Central memory CD8-positive, alpha-beta T cell (primary cell): Measurements from ENCODE around the gene ODAD4.
"Not testable (repeated sequence)": the region's sequence is repeated elsewhere in the genome, so short reads cannot be mapped to it uniquely, and the experiment has no call there.

Experiments
- ATAC-seq: fragments of 150-1000 bp; cut with Tn5 transposase; replicated peaks from 2 replicates; pipeline ENCODE4 v1.10.0; 2022; ENCODE audit warnings: mild to moderate bottlenecking, moderate FRiP score, moderate number of reproducible peaks; ENCODE audit not compliant: poor library complexity, severe bottlenecking; ENCODE audit errors: extremely low read depth
- DNase-seq, 2 donors: peaks; one replicate each; pipeline ENCODE4 v3.0.0; 2021; ENCODE audit warnings: low spot score in 2 of 2
- H3K27ac Mint-ChIP-seq: one replicate; pipeline ENCODE4 v1.8.0; 2022; ENCODE audit warnings: low read depth, mild to moderate bottlenecking, moderate library complexity, mixed read lengths
- H3K27me3 Mint-ChIP-seq: one replicate; pipeline ENCODE4 v1.8.0; 2022; ENCODE audit warnings: mixed read lengths
- H3K36me3 Mint-ChIP-seq: one replicate; pipeline ENCODE4 v1.8.0; 2022; ENCODE audit warnings: mild to moderate bottlenecking, moderate library complexity, mixed read lengths; ENCODE audit not compliant: insufficient read depth
- H3K4me1 Mint-ChIP-seq: one replicate; pipeline ENCODE4 v1.8.0; 2022; ENCODE audit warnings: mixed read lengths
- H3K4me3 Mint-ChIP-seq: one replicate; pipeline ENCODE4 v1.8.0; 2022; ENCODE audit warnings: mild to moderate bottlenecking, moderate library complexity, mixed read lengths
- H3K9me3 Mint-ChIP-seq: one replicate; pipeline ENCODE4 v1.8.0; 2022; ENCODE audit warnings: mixed read lengths

The ODAD4 gene

GRCh38 chr17:41917192-41917591 lies 13.2 kb upstream of the ODAD4 start:
- DNase-seq (no peak), ATAC-seq (no peak)
- H3K9me3 Mint-ChIP-seq, result no peaks in the 10 kb centered on the region
- peak overlapping the region; percentile 78 for H3K27ac Mint-ChIP-seq
- peak overlapping the region; percentile 92 for H3K4me3 Mint-ChIP-seq
- no peaks in the 10 kb centered on the region for H3K27me3 Mint-ChIP-seq
- peaks cover 14% of the 10 kb centered on the region for H3K36me3 Mint-ChIP-seq
- peaks cover 40% of the 10 kb centered on the region for H3K4me1 Mint-ChIP-seq

- peak overlapping the region; percentile 92 for H3K4me3 Mint-ChIP-seq
- peaks cover 9% of the 10 kb centered on the region for H3K36me3 Mint-ChIP-seq
- H3K27ac Mint-ChIP-seq, result peak overlapping the region; percentile 78
- no peak for ATAC-seq
- H3K27me3 Mint-ChIP-seq, result no peaks in the 10 kb centered on the region
- no peaks in the 10 kb centered on the region for H3K9me3 Mint-ChIP-seq
- H3K4me1 Mint-ChIP-seq, result peaks cover 36% of the 10 kb centered on the region
- peak; percentile 30 to 33 for DNase-seq
These were observed 12.6 kb upstream of the ODAD4 start for GRCh38 chr17:41917679-41918313.

- peak within 1 kb of the TSS; percentile 78 for H3K27ac Mint-ChIP-seq
These were observed 11.9 kb upstream of the ODAD4 start, which contains the start of gene ACLY for GRCh38 chr17:41918314-41919164. TSS of gene ACLY (minus strand) at chr17:41918951. CDS start at chr17:41913873, 5,078 bp downstream.

GRCh38 chr17:41919165-41919817 lies 11.1 kb upstream of the ODAD4 start:
- no peaks in the 10 kb centered on the region for H3K9me3 Mint-ChIP-seq
- peak overlapping the region; percentile 78 for H3K27ac Mint-ChIP-seq
- H3K4me3 Mint-ChIP-seq, result peak overlapping the region; percentile 92
- H3K4me1 Mint-ChIP-seq, result peaks cover 28% of the 10 kb centered on the region
- ATAC-seq, result no peak
- H3K27me3 Mint-ChIP-seq, result no peaks in the 10 kb centered on the region
- DNase-seq, result peak in 1 of 2 donors; percentile 11
- H3K36me3 Mint-ChIP-seq, result peaks cover 6% of the 10 kb centered on the region

More at GRCh38 chr17:41918314-41919164, 11.9 kb upstream of the ODAD4 start, which contains the start of gene ACLY:
- Mint-ChIP-seq H3K27me3 (no peaks in the 10 kb centered on the region), H3K4me1 (peaks cover 30% of the 10 kb centered on the region), H3K36me3 (peaks cover 6% of the 10 kb centered on the region), H3K4me3 (peak within 1 kb of the TSS; percentile 92), H3K9me3 (no peaks in the 10 kb centered on the region)
- peak; percentile 85 to 89 for DNase-seq
- peak; percentile 99 for ATAC-seq

DNA sequence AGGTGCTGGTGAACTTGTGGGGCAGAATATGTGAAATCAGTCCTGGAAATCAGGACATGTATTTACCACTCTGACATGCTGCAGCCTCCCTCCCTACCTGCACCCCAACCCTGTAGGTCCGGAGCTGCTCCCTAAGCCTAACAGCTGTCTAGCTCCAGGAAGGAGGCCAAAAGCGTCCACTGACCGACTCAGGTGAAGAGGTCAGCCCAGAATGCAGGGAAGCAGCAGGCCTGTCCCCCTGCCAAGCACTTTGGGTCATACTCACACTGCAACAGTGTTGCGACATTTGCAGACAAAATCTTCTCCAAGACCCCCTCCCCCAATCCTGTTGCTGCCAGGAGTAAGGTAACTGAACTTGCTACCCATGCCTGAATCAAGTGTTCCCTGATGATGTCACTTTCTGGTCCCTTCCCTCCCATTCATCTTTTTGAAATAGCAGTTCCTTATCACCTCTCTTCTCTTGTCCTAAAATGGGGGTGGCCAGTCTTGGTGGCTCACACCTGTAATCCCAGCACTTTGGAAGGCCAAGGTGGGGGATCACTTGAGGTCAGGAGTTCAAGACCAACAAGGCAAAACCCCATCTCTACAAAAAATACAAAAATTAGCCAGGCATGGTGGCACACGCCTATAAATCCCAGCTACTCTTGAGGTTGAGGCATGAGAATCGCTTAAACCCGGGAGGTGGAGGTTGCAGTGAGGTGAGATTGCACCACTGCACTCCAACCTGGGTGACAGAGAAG lies 10.4 kb upstream of the ODAD4 start:
- no peak overlapping the region for H3K27ac Mint-ChIP-seq

GRCh38 chr17:41920580-41920955 lies 9.8 kb upstream of the ODAD4 start:
- DNase-seq (no peak), ATAC-seq (no peak)
- Mint-ChIP-seq H3K4me3 (no peak overlapping the region), H3K27ac (no peak overlapping the region), H3K4me1 (peaks cover 17% of the 10 kb centered on the region), H3K27me3 (no peaks in the 10 kb centered on the region), H3K9me3 (no peaks in the 10 kb centered on the region), H3K36me3 (peaks cover 1% of the 10 kb centered on the region)

More for the DNA sequence above, 10.4 kb upstream of the ODAD4 start:
- Mint-ChIP-seq H3K4me3 (peak overlapping the region; percentile 60), H3K36me3 (peaks cover 3% of the 10 kb centered on the region), H3K27me3 (no peaks in the 10 kb centered on the region), H3K9me3 (no peaks in the 10 kb centered on the region), H3K4me1 (peaks cover 21% of the 10 kb centered on the region)
- DNase-seq, result no peak
- ATAC-seq, result no peak

DNA sequence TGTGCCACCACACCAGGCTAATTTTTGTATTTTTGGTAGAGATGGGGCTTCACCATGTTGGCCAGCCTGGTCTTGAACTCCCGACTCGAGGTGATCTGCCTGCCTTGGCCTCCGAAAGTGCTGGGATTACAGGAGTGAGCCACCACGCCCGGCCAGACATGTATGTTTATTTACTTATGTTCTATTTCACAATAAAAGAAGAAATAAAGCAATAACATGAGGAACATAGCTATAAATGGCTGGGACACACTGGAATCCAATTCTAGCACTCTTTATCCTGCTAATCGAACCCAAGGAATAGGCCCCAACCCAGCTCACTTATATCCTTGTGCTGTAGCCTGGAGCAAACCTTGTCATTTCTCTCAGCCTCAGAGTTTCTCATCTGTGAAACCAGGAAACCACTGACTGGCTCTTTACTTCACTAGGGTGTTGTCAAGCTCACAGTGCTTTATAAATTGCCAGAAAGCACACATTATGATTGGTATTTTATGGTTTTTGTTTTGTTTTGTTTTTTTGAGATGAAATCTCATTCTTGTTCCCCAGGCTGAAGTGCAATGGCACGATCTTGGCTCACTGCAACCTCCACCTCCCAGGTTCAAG lies 4.3 kb upstream of the ODAD4 start:
- no peak for DNase-seq
- H3K27ac Mint-ChIP-seq, result no peak overlapping the region

GRCh38 chr17:41928693-41929251 lies 1.6 kb upstream of the ODAD4 start:
- Mint-ChIP-seq H3K4me3 (no peak overlapping the region), H3K27ac (peak overlapping the region; percentile 95), H3K36me3 (peaks cover 12% of the 10 kb centered on the region), H3K27me3 (no peaks in the 10 kb centered on the region), H3K4me1 (peaks cover 20% of the 10 kb centered on the region), H3K9me3 (no peaks in the 10 kb centered on the region)
- ATAC-seq (no peak), DNase-seq (no peak)

More for the DNA sequence above, 4.3 kb upstream of the ODAD4 start:
- peaks cover 8% of the 10 kb centered on the region for H3K36me3 Mint-ChIP-seq
- ATAC-seq, result no peak
- H3K9me3 Mint-ChIP-seq, result no peaks in the 10 kb centered on the region
- H3K27me3 Mint-ChIP-seq, result no peaks in the 10 kb centered on the region
- H3K4me3 Mint-ChIP-seq, result no peak overlapping the region
- H3K4me1 Mint-ChIP-seq, result peaks cover 14% of the 10 kb centered on the region

GRCh38 chr17:41930833-41931156 lies 378 bp downstream of the ODAD4 start:
- ATAC-seq, result peak; percentile 54
- H3K27ac Mint-ChIP-seq, result peak overlapping the region; percentile 95
- H3K4me3 Mint-ChIP-seq, result peak overlapping the region; percentile 88
- H3K4me1 Mint-ChIP-seq, result peaks cover 20% of the 10 kb centered on the region
- H3K36me3 Mint-ChIP-seq, result peaks cover 12% of the 10 kb centered on the region
- DNase-seq, H3K27me3 Mint-ChIP-seq, H3K9me3 Mint-ChIP-seq: not testable (repeated sequence)

DNA sequence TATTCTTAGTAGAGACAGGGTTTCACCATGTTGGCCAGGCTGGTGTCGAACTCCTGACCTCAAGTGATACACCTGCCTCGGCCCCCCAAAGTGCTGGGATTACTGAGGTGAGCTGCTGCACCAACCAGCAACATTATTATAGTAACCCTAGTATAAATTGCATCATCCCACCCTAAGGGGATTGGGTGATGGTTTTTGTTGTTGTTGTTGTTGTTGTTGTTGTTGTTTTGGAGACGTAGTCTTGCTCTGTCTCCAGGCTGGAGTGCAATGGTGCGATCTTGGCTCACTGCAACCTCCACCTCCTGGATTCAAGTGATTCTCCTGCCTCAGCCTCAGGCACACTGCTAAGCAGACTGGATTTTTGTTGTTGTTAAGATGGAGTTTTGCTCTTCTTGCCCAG lies 1.3 kb downstream of the ODAD4 start:
- H3K36me3 Mint-ChIP-seq, result peaks cover 12% of the 10 kb centered on the region
- H3K4me3 Mint-ChIP-seq, result peak overlapping the region; percentile 27
- H3K27me3 Mint-ChIP-seq, DNase-seq, ATAC-seq, H3K9me3 Mint-ChIP-seq: not testable (repeated sequence)
- peak overlapping the region; percentile 95 for H3K27ac Mint-ChIP-seq
- H3K4me1 Mint-ChIP-seq, result peaks cover 20% of the 10 kb centered on the region

DNA sequence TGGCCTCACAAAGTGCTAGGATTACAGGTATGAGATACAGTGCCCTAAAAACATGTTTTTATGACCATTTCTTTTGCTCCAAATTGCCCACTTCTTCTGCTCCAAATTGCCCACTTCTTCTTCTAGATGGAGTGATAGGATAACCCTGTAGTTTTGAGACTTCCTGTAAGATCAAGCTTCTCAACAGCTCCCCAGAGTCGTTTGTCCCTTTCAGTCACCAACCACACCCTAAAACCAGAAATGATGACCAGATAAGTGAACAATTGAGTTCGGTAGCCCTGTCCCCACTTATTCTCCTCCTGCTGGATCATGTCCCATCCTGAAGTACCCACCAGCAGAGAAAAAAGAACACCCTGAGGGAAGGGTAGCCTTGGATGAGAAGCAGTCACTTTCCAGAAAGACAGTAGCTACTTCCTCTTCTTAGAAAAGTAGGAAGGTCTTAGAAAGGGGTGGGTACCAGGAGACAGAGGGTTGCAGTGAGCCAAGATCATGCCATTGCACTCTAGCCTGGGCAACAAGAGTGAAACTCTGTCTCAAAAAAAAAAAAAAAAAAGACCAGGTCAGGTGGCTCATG lies 2.5 kb downstream of the ODAD4 start:
- Mint-ChIP-seq H3K9me3 (no peaks in the 10 kb centered on the region), H3K4me1 (peaks cover 20% of the 10 kb centered on the region), H3K27ac (peak overlapping the region; percentile 44), H3K36me3 (peaks cover 12% of the 10 kb centered on the region), H3K27me3 (no peaks in the 10 kb centered on the region), H3K4me3 (no peak overlapping the region)
- DNase-seq, result no peak
- ATAC-seq, result no peak
